HepG2 (cell line): ENCODE results near the gene GPLD1. TPM values are rescaled to one million over a fixed set of nuclear protein-coding genes. Genes with fewer than 3 reads are reported as not detected.

ENCODE experiments used
- ARNT ChIP-seq: fragments of 450-650 bp; IDR thresholded peaks from 2 replicates; pipeline ENCODE4 v1.6.1; 2017
- FOXA1 ChIP-seq, 2 experiments: fragments of 450-650 bp in 1 of 2; sonication (generic) in 1 of 2; formaldehyde crosslinking in 1 of 2; IDR thresholded peaks; 2 replicates each; pipeline versions ENCODE4 v1.4.0 to v1.6.1; 2016 to 2020; ENCODE audit warnings: missing genetic modification reagents in 1 of 2
- GFI1 ChIP-seq: sonication (generic); formaldehyde crosslinking; IDR thresholded peaks from 2 replicates; pipeline ENCODE4 v1.5.0; 2020; ENCODE audit warnings: missing genetic modification reagents, mild to moderate bottlenecking, borderline replicate concordance
- GTF2F1 ChIP-seq: fragments of 150-350 bp; IDR thresholded peaks from 2 replicates; pipeline ENCODE4 v1.6.1; 2014; ENCODE audit warnings: low read length
- HMGA1 ChIP-seq: sonication (generic); formaldehyde crosslinking; conservative IDR thresholded peaks from 2 replicates; pipeline ENCODE4 v1.4.0; 2020; ENCODE audit warnings: missing genetic modification reagents
- MEF2D ChIP-seq: sonication (generic); formaldehyde crosslinking; IDR thresholded peaks from 2 replicates; pipeline ENCODE4 v1.5.1; 2020; ENCODE audit warnings: mild to moderate bottlenecking, missing genetic modification reagents
- MZF1 ChIP-seq: sonication (generic); formaldehyde crosslinking; IDR thresholded peaks from 2 replicates; pipeline ENCODE4 v1.8.1; 2023; ENCODE audit warnings: mild to moderate bottlenecking, missing genetic modification reagents, borderline replicate concordance
- NR2C2 ChIP-seq: sonication (generic); formaldehyde crosslinking; IDR thresholded peaks from 2 replicates; pipeline ENCODE4 v1.4.0; 2020; ENCODE audit warnings: missing genetic modification reagents, mild to moderate bottlenecking, moderate library complexity, borderline replicate concordance
- ONECUT2 ChIP-seq: sonication (generic); formaldehyde crosslinking; IDR thresholded peaks from 2 replicates; pipeline ENCODE4 v1.4.0; 2020; ENCODE audit warnings: missing genetic modification reagents
- PHF20 ChIP-seq: sonication (generic); formaldehyde crosslinking; IDR thresholded peaks from 2 replicates; pipeline ENCODE4 v1.5.0; 2020; ENCODE audit warnings: mild to moderate bottlenecking, missing genetic modification reagents
- REL ChIP-seq: sonication (generic); formaldehyde crosslinking; conservative IDR thresholded peaks from 2 replicates; pipeline ENCODE4 v1.8.0; 2022; ENCODE audit warnings: mild to moderate bottlenecking, missing genetic modification reagents, moderate library complexity
- SAP130 ChIP-seq: IDR thresholded peaks from 2 replicates; pipeline ENCODE4 v1.6.1; 2016; ENCODE audit warnings: low read depth
- SIN3B ChIP-seq: fragments of 150-350 bp; IDR thresholded peaks from 2 replicates; pipeline ENCODE4 v1.6.1; 2014; ENCODE audit warnings: low read length
- SMARCE1 ChIP-seq: fragments of 450-650 bp; IDR thresholded peaks from 2 replicates; pipeline ENCODE4 v1.6.1; 2017; ENCODE audit warnings: borderline replicate concordance
- SMYD3 ChIP-seq: sonication (generic); formaldehyde crosslinking; IDR thresholded peaks from 2 replicates; pipeline ENCODE4 v1.8.1; 2023; ENCODE audit warnings: mild to moderate bottlenecking, missing genetic modification reagents
- SNAI1 ChIP-seq: sonication (generic); formaldehyde crosslinking; IDR thresholded peaks from 2 replicates; pipeline ENCODE4 v1.5.0; 2020; ENCODE audit warnings: mild to moderate bottlenecking, missing genetic modification reagents, borderline replicate concordance
- ZBTB20 ChIP-seq: sonication (generic); formaldehyde crosslinking; IDR thresholded peaks from 2 replicates; pipeline ENCODE4 v1.8.1; 2023; ENCODE audit warnings: missing genetic modification reagents, low read depth, mild to moderate bottlenecking, borderline replicate concordance
- ZBTB3 ChIP-seq: sonication (generic); formaldehyde crosslinking; IDR thresholded peaks from 2 replicates; pipeline ENCODE4 v1.4.0; 2020; ENCODE audit warnings: low read depth, mild to moderate bottlenecking, moderate library complexity, missing genetic modification reagents, borderline replicate concordance
- ZNF12 ChIP-seq: sonication (generic); formaldehyde crosslinking; IDR thresholded peaks from 2 replicates; pipeline ENCODE4 v1.5.0; 2020; ENCODE audit warnings: missing genetic modification reagents
- ZNF329 ChIP-seq: sonication (generic); formaldehyde crosslinking; IDR thresholded peaks from 2 replicates; pipeline ENCODE4 v1.9.0; 2021; ENCODE audit warnings: low read depth, mild to moderate bottlenecking, missing genetic modification reagents
- ZNF343 ChIP-seq: sonication (generic); formaldehyde crosslinking; IDR thresholded peaks from 2 replicates; pipeline ENCODE4 v1.4.0; 2020; ENCODE audit warnings: mild to moderate bottlenecking, missing genetic modification reagents
- ZNF451 ChIP-seq: sonication (generic); formaldehyde crosslinking; IDR thresholded peaks from 2 replicates; pipeline ENCODE4 v1.5.0; 2020; ENCODE audit warnings: mild to moderate bottlenecking, missing genetic modification reagents
- ZNF616 ChIP-seq: sonication (generic); formaldehyde crosslinking; IDR thresholded peaks from 2 replicates; pipeline ENCODE4 v1.5.0; 2020; ENCODE audit warnings: low read depth, mild to moderate bottlenecking, missing genetic modification reagents
- ZNF670 ChIP-seq: sonication (generic); formaldehyde crosslinking; IDR thresholded peaks from 2 replicates; pipeline ENCODE4 v1.8.0; 2022; ENCODE audit warnings: mild to moderate bottlenecking, missing genetic modification reagents, borderline replicate concordance
- polyA plus RNA-seq, 8 experiments: library from polyadenylated mRNA; depleted of rRNA in 3 of 8; stranded (reverse) in 7 of 8; unstranded in 1 of 8; fragments of >200 nt; fragmentation: Illumina TruSeq in 4 of 8; extraction: Trizol in 4 of 8; gene quantifications; 2 replicates each; pipeline versions ENCODE4 v1.2.1 to v1.2.3, GENCODE V29; 2011 to 2016; ENCODE audit warnings: low read depth in 4 of 8, missing spikeins in 1 of 8, mixed read lengths in 1 of 8; ENCODE audit not compliant: insufficient read depth in 1 of 8
- total RNA-seq, 5 experiments: library from RNA; depleted of rRNA; stranded (reverse); fragments of >200 nt; fragmentation: Illumina TruSeq; extraction: Trizol; gene quantifications; 2 replicates each; pipeline ENCODE4 v1.2.3, GENCODE V29; 2016; ENCODE audit warnings: low read depth in 1 of 5
- TF ChIP-seq, protein P1 (sequence below): sonication (generic); formaldehyde crosslinking; IDR thresholded peaks from 2 replicates; pipeline ENCODE4 v1.5.0; 2020; ENCODE audit warnings: mild to moderate bottlenecking, missing genetic modification reagents, moderate library complexity
- TF ChIP-seq, protein P2 (sequence below): sonication (generic); formaldehyde crosslinking; IDR thresholded peaks from 2 replicates; pipeline ENCODE4 v1.8.0; 2022; ENCODE audit warnings: low read depth, missing genetic modification reagents
- TF ChIP-seq, protein P3 (sequence below): sonication (generic); formaldehyde crosslinking; IDR thresholded peaks from 2 replicates; pipeline ENCODE4 v1.4.0; 2020; ENCODE audit warnings: low read depth, mild to moderate bottlenecking, missing genetic modification reagents

The GPLD1 gene
- total and polyA plus RNA-seq, 2 of the 13 experiments (the other 11 are each of a cell fraction or from before 2014, with no cell fraction given): 6.2 to 7.6 TPM

DNA sequence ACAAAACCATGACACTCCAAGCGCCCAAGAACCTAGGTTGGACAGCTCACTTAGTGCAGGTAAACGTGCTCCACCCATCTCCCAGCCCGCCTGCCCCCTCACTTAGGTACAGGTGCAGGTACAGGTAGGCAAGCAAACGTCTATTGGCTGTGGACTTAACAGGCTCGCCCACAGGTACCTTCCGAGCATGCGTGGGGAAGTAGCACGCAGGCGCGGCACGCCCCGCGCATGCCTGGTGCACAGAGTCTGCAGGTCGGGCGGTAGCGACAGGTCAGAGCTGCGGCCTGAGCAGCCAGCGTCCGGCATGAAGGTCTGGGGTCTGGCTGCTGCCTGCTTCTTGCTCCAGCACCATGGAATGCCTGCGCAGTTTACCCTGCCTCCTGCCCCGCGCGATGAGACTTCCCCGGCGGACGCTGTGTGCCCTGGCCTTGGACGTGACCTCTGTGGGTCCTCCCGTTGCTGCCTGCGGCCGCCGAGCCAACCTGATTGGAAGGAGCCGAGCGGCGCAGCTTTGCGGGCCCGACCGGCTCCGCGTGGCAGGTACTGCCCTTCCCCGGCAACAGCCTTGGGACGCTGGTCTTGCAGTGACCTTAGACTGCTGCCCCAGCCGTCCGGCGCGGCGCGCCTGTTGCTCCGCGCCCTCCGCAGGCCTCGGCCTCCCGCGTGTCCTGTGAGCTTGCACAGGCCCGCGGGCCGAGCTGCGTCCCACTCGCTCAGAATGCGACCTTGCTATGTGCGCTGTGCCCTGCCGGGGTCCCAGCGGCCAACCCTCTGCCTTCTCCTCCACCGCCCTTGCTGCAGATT is 86.5 kb downstream of the GPLD1 start, which contains the start of gene MRS2 (continued):
- TF ChIP-seq SMYD3 (peak; percentile 85; the same call in 1 of the 2 replicates), MEF2D (CRISPR knock-in tag) (peak; percentile 51; the same call in 1 of the 2 replicates), ZNF616 (CRISPR knock-in tag) (no peak; the same call in 1 of the 2 replicates), ARNT (no peak), ZBTB20 (CRISPR knock-in tag) (peak; percentile 75), ZNF670 (no peak; the same call in 1 of the 2 replicates), ZNF343 (peak; percentile 97), SNAI1 (CRISPR knock-in tag) (peak; percentile 95), REL (CRISPR knock-in tag) (peak; percentile 90), ONECUT2 (CRISPR knock-in tag) (no peak; the same call in 1 of the 2 replicates), ZNF451 (CRISPR knock-in tag) (peak; percentile 77; the same call in 1 of the 2 replicates), SMARCE1 (no peak), NR2C2 (CRISPR knock-in tag) (peak; percentile 90), ZNF12 (CRISPR knock-in tag) (peak; percentile 84), GFI1 (CRISPR knock-in tag) (peak; percentile 84; the same call in 1 of the 2 replicates), PHF20 (peak; percentile 87), ZBTB3 (peak; percentile 89; the same call in 1 of the 2 replicates), SIN3B (no peak), MZF1 (CRISPR knock-in tag) (peak; percentile 81; the same call in 1 of the 2 replicates), GTF2F1 (no peak), FOXA1 (IDR thresholded peaks at IDR 0.05) (no peak), FOXA1 (CRISPR knock-in tag; IDR thresholded peaks at IDR 0.05) (peak; percentile 85), SAP130 (CRISPR knock-in tag) (peak; percentile 87), HMGA1 (CRISPR knock-in tag) (no peak), ZNF329 (CRISPR knock-in tag) (peak; percentile 84)
- TF ChIP-seq, protein P1, sequence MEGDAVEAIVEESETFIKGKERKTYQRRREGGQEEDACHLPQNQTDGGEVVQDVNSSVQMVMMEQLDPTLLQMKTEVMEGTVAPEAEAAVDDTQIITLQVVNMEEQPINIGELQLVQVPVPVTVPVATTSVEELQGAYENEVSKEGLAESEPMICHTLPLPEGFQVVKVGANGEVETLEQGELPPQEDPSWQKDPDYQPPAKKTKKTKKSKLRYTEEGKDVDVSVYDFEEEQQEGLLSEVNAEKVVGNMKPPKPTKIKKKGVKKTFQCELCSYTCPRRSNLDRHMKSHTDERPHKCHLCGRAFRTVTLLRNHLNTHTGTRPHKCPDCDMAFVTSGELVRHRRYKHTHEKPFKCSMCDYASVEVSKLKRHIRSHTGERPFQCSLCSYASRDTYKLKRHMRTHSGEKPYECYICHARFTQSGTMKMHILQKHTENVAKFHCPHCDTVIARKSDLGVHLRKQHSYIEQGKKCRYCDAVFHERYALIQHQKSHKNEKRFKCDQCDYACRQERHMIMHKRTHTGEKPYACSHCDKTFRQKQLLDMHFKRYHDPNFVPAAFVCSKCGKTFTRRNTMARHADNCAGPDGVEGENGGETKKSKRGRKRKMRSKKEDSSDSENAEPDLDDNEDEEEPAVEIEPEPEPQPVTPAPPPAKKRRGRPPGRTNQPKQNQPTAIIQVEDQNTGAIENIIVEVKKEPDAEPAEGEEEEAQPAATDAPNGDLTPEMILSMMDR (CRISPR knock-in tag): peak; percentile 27; the same call in 1 of the 2 replicates
- TF ChIP-seq, protein P2, sequence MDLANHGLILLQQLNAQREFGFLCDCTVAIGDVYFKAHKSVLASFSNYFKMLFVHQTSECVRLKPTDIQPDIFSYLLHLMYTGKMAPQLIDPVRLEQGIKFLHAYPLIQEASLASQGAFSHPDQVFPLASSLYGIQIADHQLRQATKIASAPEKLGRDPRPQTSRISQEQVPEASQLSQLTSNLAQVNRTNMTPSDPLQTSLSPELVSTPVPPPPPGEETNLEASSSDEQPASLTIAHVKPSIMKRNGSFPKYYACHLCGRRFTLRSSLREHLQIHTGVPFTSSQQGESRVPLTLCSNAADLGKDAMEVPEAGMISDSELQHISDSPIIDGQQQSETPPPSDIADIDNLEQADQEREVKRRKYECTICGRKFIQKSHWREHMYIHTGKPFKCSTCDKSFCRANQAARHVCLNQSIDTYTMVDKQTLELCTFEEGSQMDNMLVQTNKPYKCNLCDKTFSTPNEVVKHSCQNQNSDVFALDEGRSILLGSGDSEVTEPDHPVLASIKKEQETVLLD (CRISPR knock-in tag): no peak
- TF ChIP-seq, protein P3, sequence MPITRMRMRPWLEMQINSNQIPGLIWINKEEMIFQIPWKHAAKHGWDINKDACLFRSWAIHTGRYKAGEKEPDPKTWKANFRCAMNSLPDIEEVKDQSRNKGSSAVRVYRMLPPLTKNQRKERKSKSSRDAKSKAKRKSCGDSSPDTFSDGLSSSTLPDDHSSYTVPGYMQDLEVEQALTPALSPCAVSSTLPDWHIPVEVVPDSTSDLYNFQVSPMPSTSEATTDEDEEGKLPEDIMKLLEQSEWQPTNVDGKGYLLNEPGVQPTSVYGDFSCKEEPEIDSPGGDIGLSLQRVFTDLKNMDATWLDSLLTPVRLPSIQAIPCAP (CRISPR knock-in tag): peak; percentile 94
